SK-N-SH (cell line): ENCODE data around the gene GGT7. TPM values are rescaled to one million over a fixed set of nuclear protein-coding genes. Genes with fewer than 3 reads are reported as not detected.

ENCODE experiments used
- CTCF ChIA-PET: fragments of 300-600, 350-600 bp; formaldehyde crosslinking; extraction: SDS; loops from one replicate; lab custom pipeline; 2021; lab: Yijun Ruan, JAX
- POLR2A ChIA-PET: fragments of 350-600 bp; sonication (Branson Sonifier 250); formaldehyde crosslinking; extraction: SDS; loops from one replicate; lab custom pipeline; 2020; ENCODE audit warnings: antibody characterized with exemption, inconsistent platforms; lab: Yijun Ruan, JAX
- DNase-seq: peaks from one replicate; pipeline ENCODE4 v3.0.0; 2012
- H2AFZ ChIP-seq: fragments of 200-600 bp; sonication (generic); 2 replicates; pipeline ENCODE4 v1.8.1; 2016; ENCODE audit warnings: antibody characterized with exemption, mild to moderate bottlenecking, low read depth
- H3F3A ChIP-seq: fragments of 200-600 bp; sonication (generic); replicated peaks from 2 replicates; pipeline ENCODE3; 2016; ENCODE audit warnings: antibody characterized with exemption, mild to moderate bottlenecking; ENCODE audit not compliant: insufficient read depth
- H3K27ac ChIP-seq, 2 experiments: fragments of 200-500 bp in 1 of 2; fragments of 200-600 bp in 1 of 2; sonication (Bioruptor generic) in 1 of 2; sonication (generic), shearing (Covaris generic) in 1 of 2; 2 replicates each; pipeline versions ENCODE4 v1.5.1 to v1.6.1; 2014 to 2016; ENCODE audit warnings: low read depth in 2 of 2, inconsistent platforms in 1 of 2, low read length in 1 of 2, mild to moderate bottlenecking in 1 of 2, mixed read lengths in 1 of 2
- H3K27me3 ChIP-seq: fragments of 200-600 bp; sonication (generic), shearing (Covaris generic); 2 replicates; pipeline ENCODE4 v1.6.1; 2016; ENCODE audit warnings: mixed run types; ENCODE audit not compliant: insufficient read depth
- H3K36me3 ChIP-seq, 2 experiments: fragments of 200-500 bp in 1 of 2; fragments of 200-600 bp in 1 of 2; sonication (Bioruptor generic) in 1 of 2; sonication (generic) in 1 of 2; replicated peaks in 1 of 2; 2 replicates each; pipeline versions ENCODE3 to v1.5.1; 2014 to 2016; ENCODE audit warnings: low read length in 1 of 2, mild to moderate bottlenecking in 1 of 2; ENCODE audit not compliant: insufficient read depth in 2 of 2, control insufficient read depth in 1 of 2
- H3K4me1 ChIP-seq, 2 experiments: fragments of 200-500 bp in 1 of 2; fragments of 200-600 bp in 1 of 2; sonication (Bioruptor generic) in 1 of 2; sonication (generic), shearing (Covaris generic) in 1 of 2; 2 replicates each; pipeline versions ENCODE4 v1.5.1 to v1.6.1; 2014 to 2016; ENCODE audit warnings: low read depth in 1 of 2, low read length in 1 of 2, mixed run types in 1 of 2; ENCODE audit not compliant: insufficient read depth in 2 of 2, control insufficient read depth in 1 of 2
- H3K4me2 ChIP-seq: fragments of 200-600 bp; sonication (generic), shearing (Covaris generic); 2 replicates; pipeline ENCODE4 v1.6.1; 2017; ENCODE audit warnings: mixed run types
- H3K4me3 ChIP-seq, 2 experiments: fragments of 200-500 bp in 1 of 2; fragments of 200-600 bp in 1 of 2; sonication (Bioruptor generic) in 1 of 2; sonication (generic), shearing (Covaris generic) in 1 of 2; 2 replicates each; pipeline versions ENCODE4 v1.5.1 to v1.8.1; 2014 to 2016; ENCODE audit warnings: low read depth in 2 of 2, inconsistent platforms in 1 of 2, low read length in 1 of 2, mild to moderate bottlenecking in 1 of 2, mixed read lengths in 1 of 2, moderate library complexity in 1 of 2
- H3K79me2 ChIP-seq: fragments of 200-600 bp; sonication (generic); 2 replicates; pipeline ENCODE4 v1.8.1; 2017; ENCODE audit warnings: mild to moderate bottlenecking; ENCODE audit not compliant: insufficient read depth
- H3K9ac ChIP-seq: fragments of 200-600 bp; sonication (generic); 2 replicates; pipeline ENCODE4 v1.6.1; 2017; ENCODE audit warnings: mixed run types
- H3K9me2 ChIP-seq: fragments of 200-600 bp; sonication (generic); 2 replicates; pipeline ENCODE4 v1.6.1; 2017; ENCODE audit warnings: mixed run types
- H3K9me3 ChIP-seq: fragments of 200-600 bp; sonication (generic); 2 replicates; pipeline ENCODE4 v1.6.1; 2017; ENCODE audit warnings: mixed run types, mild to moderate bottlenecking, moderate library complexity
- H4K20me1 ChIP-seq: fragments of 200-600 bp; sonication (generic); 2 replicates; pipeline ENCODE4 v1.6.1; 2017; ENCODE audit warnings: mild to moderate bottlenecking, mixed run types; ENCODE audit not compliant: insufficient read depth
- CHD2 ChIP-seq: fragments of 150-350 bp; IDR thresholded peaks from 2 replicates; pipeline ENCODE4 v1.6.1; 2018; ENCODE audit warnings: low read length; ENCODE audit not compliant: partially characterized antibody
- CTCF ChIP-seq: fragments of 200-600 bp; sonication (generic); IDR thresholded peaks from 2 replicates; pipeline ENCODE4 v1.6.1; 2017; ENCODE audit warnings: antibody characterized with exemption, mild to moderate bottlenecking, moderate library complexity
- ELF1 ChIP-seq: IDR thresholded peaks from 2 replicates; pipeline ENCODE4 v1.4.0; 2012
- EP300 ChIP-seq, 2 experiments: IDR thresholded peaks; 2 replicates each; pipeline versions ENCODE4 v1.4.0 to v1.6.1; 2012; ENCODE audit warnings: borderline replicate concordance in 1 of 2, low read depth in 1 of 2, low read length in 1 of 2
- FOSL2 ChIP-seq: IDR thresholded peaks from 2 replicates; pipeline ENCODE4 v1.4.0; 2012; ENCODE audit warnings: low read depth, mild to moderate bottlenecking, moderate library complexity, borderline replicate concordance
- FOXJ3 ChIP-seq: sonication (generic); formaldehyde crosslinking; IDR thresholded peaks from 2 replicates; pipeline ENCODE4 v1.5.1; 2020; ENCODE audit warnings: mild to moderate bottlenecking, missing genetic modification reagents
- GABPA ChIP-seq: IDR thresholded peaks from 2 replicates; pipeline ENCODE4 v1.4.0; 2012; ENCODE audit warnings: low read depth, mild to moderate bottlenecking
- GATA2 ChIP-seq: sonication (generic); formaldehyde crosslinking; IDR thresholded peaks from 2 replicates; pipeline ENCODE4 v1.5.0; 2020; ENCODE audit warnings: mild to moderate bottlenecking, missing genetic modification reagents
- JUND ChIP-seq: IDR thresholded peaks from 2 replicates; pipeline ENCODE4 v1.4.0; 2012
- MEF2A ChIP-seq: IDR thresholded peaks from 2 replicates; pipeline ENCODE4 v1.4.0; 2012; ENCODE audit warnings: low read depth, borderline replicate concordance
- MXI1 ChIP-seq: IDR thresholded peaks from 2 replicates; pipeline ENCODE4 v1.6.1; 2012; ENCODE audit warnings: mild to moderate bottlenecking, low read depth, low read length, improper control_type of control experiment
- NRF1 ChIP-seq: IDR thresholded peaks from 2 replicates; pipeline ENCODE4 v1.6.1; 2012; ENCODE audit warnings: low read depth, mild to moderate bottlenecking, low read length
- RAD21 ChIP-seq: IDR thresholded peaks from 2 replicates; pipeline ENCODE4 v1.6.1; 2012; ENCODE audit warnings: mild to moderate bottlenecking, low read length
- RXRA ChIP-seq: IDR thresholded peaks from 2 replicates; pipeline ENCODE4 v1.4.0; 2012; ENCODE audit warnings: low read depth, mild to moderate bottlenecking, borderline replicate concordance
- SIN3A ChIP-seq: IDR thresholded peaks from 2 replicates; pipeline ENCODE4 v1.6.1; 2012; ENCODE audit warnings: low read depth, mild to moderate bottlenecking, low read length, moderate library complexity, borderline replicate concordance
- TAF1 ChIP-seq: IDR thresholded peaks from 2 replicates; pipeline ENCODE4 v1.6.1; 2012; ENCODE audit warnings: low read depth, mild to moderate bottlenecking, low read length, moderate library complexity, borderline replicate concordance
- TCF12 ChIP-seq: IDR thresholded peaks from 2 replicates; pipeline ENCODE4 v1.4.0; 2012
- TEAD4 ChIP-seq: IDR thresholded peaks from 2 replicates; pipeline ENCODE4 v1.4.0; 2012; ENCODE audit warnings: mild to moderate bottlenecking, borderline replicate concordance; ENCODE audit not compliant: insufficient read depth
- USF2 ChIP-seq: fragments of 150-350 bp; IDR thresholded peaks from 2 replicates; pipeline ENCODE4 v1.6.1; 2017; ENCODE audit warnings: antibody characterized with exemption, low read length, low read depth, borderline replicate concordance
- polyA plus RNA-seq, 3 experiments: library from polyadenylated mRNA; depleted of rRNA; stranded (reverse); fragments of >200 nt; gene quantifications; 2 replicates each; pipeline ENCODE4 v1.2.3, GENCODE V29; 2012
- TF ChIP-seq, protein P1 (sequence below): IDR thresholded peaks from 2 replicates; pipeline ENCODE4 v1.4.0; 2012; ENCODE audit warnings: low read depth, borderline replicate concordance
- TF ChIP-seq, protein P2 (sequence below): fragments of 150-350 bp; IDR thresholded peaks from 2 replicates; pipeline ENCODE4 v1.6.1; 2016; ENCODE audit warnings: mild to moderate bottlenecking, low read depth, low read length

Gene GGT7
- polyA plus RNA-seq, 1 of the 3 experiments (the other 2 are of a cell fraction) = 22.5 TPM

GRCh38 chr20:34806255-34806654 lies 66.4 kb downstream of the GGT7 start (continued):
- TF ChIP-seq, protein P1, sequence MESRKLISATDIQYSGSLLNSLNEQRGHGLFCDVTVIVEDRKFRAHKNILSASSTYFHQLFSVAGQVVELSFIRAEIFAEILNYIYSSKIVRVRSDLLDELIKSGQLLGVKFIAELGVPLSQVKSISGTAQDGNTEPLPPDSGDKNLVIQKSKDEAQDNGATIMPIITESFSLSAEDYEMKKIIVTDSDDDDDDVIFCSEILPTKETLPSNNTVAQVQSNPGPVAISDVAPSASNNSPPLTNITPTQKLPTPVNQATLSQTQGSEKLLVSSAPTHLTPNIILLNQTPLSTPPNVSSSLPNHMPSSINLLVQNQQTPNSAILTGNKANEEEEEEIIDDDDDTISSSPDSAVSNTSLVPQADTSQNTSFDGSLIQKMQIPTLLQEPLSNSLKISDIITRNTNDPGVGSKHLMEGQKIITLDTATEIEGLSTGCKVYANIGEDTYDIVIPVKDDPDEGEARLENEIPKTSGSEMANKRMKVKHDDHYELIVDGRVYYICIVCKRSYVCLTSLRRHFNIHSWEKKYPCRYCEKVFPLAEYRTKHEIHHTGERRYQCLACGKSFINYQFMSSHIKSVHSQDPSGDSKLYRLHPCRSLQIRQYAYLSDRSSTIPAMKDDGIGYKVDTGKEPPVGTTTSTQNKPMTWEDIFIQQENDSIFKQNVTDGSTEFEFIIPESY = no peak
- no peak for TF ChIP-seq RXRA
- TF ChIP-seq FOXJ3 (CRISPR knock-in tag) = no peak

DNA sequence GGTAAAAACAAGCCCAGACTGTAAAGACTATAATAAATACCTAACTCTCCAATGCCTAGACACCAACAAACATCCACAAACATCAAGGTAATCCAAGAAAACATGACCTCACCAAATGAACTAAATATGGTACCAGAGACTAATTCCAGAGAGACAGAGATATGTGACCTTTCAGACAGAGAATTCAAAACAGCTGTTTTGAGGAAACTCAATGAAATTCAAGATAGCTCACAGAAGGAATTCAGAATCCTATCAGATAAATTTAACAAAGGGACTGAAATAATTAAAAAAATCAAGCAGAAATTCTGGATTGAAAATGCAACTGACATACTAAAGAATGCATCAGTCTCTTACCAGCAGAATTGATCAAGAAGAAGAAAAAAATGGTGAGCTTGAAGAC lies 73.8 kb downstream of the GGT7 start:
- Histone ChIP-seq H3K9me3 (no peaks in the 10 kb centered on the region), H3K27ac (no peak overlapping the region), H3K4me3 (no peak overlapping the region), H3K4me1 (peaks cover 0 to 2% of the 10 kb centered on the region in 2 experiments; a peak in 1 of 4 replicates), H3K79me2 (peaks cover 97% of the 10 kb centered on the region), H3K9me2 (no peaks in the 10 kb centered on the region), H2AFZ (no peak overlapping the region), H3K36me3 (peaks cover 0 to 28% of the 10 kb centered on the region in 2 experiments), H3K4me2 (no peak overlapping the region), H3K9ac (no peak overlapping the region), H3F3A (no peaks in the 10 kb centered on the region), H3K27me3 (no peaks in the 10 kb centered on the region), H4K20me1 (peaks cover 59% of the 10 kb centered on the region)
- CTCF ChIA-PET = no interaction called here
- POLR2A ChIA-PET = no interaction called here
- DNase-seq = no peak
- TF ChIP-seq FOSL2 (no peak), ELF1 (no peak), CTCF (no peak), RXRA (no peak), MEF2A (no peak), NRF1 (no peak), TEAD4 (no peak), EP300 (IDR thresholded peaks at IDR 0.05; ENCODE audit: borderline replicate concordance in 1 of 2, low read depth in 1 of 2, low read length in 1 of 2) (no peak), MXI1 (no peak), TAF1 (no peak), JUND (no peak), RAD21 (no peak), GATA2 (CRISPR knock-in tag) (no peak), SIN3A (no peak), TCF12 (no peak), GABPA (no peak), CHD2 (no peak), USF2 (no peak)
- TF ChIP-seq, protein P2, sequence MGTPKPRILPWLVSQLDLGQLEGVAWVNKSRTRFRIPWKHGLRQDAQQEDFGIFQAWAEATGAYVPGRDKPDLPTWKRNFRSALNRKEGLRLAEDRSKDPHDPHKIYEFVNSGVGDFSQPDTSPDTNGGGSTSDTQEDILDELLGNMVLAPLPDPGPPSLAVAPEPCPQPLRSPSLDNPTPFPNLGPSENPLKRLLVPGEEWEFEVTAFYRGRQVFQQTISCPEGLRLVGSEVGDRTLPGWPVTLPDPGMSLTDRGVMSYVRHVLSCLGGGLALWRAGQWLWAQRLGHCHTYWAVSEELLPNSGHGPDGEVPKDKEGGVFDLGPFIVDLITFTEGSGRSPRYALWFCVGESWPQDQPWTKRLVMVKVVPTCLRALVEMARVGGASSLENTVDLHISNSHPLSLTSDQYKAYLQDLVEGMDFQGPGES = no peak
- TF ChIP-seq, protein P1 = no peak
